Measurements from ENCODE around the gene SIRPA.

SIRPA gene

DNA sequence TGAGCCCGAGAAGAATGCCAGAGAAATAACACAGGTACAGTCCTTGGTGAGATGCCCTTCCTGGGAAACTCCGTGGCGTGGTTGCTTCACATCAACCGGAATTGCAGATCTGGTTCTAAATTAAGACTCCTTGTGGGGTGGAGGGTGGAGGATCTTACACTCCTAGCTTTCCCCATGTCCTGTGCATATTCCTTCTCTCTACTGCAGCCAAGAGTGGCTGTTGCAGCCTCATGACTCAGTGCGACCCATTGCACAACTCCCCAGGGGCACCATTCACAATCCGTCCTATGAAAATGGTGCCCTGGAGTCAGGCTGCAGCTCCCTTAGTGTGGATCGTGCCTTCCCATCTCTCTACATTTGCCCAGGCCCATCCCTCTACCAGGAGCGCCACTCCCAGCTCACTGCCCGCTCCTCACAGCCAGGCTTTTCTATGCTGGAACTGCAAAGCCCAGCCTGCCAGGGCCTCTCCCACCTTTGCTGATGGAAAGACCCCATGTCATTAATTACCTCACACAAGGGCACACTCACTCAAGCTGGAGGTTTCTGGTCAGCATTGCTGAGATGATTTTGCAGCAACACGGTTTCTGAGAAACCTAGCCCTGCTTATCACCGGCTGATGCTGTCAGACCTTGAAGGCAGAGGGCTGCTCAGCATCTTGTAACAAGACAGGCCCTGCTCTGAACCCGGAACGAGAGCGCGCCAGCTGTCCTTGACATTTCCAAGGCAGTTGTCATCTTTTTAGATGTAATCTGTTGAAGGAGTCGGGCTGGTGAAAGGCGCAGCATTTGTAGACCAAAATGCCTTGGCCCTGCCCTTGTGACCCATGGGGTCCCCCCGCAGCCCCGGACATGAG is 39.7 kb downstream of the SIRPA start:
- no peak for DNase-seq

DNA sequence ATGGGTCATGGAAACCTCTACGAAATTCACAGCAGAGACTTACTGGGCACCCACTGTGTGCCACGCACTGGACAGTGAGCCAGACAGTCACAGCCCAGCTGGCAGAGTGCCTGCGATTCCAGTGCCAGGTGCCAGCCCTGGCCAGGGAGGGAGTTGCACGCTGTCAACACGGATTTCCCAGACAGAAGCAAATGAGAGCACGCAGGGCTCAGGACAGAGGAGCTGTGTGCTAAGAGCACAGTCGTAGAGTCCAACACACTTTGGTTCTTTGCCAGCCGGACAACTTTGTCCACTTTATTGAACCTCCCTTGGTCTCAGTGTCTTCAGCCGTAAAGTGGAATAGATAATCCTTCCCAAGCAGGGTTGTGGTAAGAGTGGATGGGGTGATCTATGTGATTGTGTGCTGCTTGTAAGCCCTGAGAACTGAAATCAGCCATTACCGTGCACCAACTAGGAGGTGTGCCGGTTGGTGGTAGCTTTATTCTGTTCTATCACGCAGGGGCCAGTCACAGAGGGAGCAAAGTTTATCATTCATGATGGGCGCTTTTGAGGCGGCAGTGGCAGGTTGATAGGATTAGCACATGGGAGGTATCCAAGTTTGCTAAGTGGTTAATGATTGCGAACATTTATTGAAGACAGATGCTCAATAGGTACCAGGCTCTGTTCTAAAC is 40.6 kb downstream of the SIRPA start:
- DNase-seq: no peak

GRCh38 chr20:1937316-1937976 is 42.2 kb downstream of the SIRPA start:
- DNase-seq: no peak

- no peak for DNase-seq
Observed at GRCh38 chr20:1938464-1939269, 43.5 kb downstream of the SIRPA start.

DNA sequence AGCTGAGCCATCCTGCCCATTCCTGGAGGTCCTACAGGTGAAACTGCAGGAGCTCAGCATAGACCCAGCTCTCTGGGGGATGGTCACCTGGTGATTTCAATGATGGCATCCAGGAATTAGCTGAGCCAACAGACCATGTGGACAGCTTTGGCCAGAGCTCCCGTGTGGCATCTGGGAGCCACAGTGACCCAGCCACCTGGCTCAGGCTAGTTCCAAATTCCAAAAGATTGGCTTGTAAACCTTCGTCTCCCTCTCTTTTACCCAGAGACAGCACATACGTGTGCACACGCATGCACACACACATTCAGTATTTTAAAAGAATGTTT is 44.0 kb downstream of the SIRPA start:
- no peak for DNase-seq

- no peak for DNase-seq
Observed at GRCh38 chr20:1940581-1940980, 45.4 kb downstream of the SIRPA start.

- DNase-seq: no peak
Observed at GRCh38 chr20:1941226-1941625, 46.0 kb downstream of the SIRPA start.

DNA sequence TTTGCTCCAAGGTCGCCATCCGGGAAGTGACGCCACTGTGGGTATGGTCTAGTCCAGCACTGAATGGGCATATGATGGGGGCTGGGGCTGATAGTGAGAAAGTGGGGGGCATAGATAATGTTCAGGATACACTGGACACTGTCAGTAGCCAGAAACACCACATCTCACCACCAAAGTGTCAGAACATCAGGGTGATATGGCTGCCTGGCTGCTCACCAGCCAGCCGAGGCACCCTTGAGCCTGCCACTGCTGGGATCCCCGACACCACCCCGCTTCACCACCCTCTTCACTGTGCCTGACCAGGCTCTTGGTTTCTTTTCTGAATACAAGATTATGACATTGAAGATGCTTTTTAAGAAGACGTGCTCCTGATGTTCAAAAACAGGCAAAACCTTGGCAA is 46.9 kb downstream of the SIRPA start:
- DNase-seq: no peak

GRCh38 chr20:1942486-1943274 is 47.5 kb downstream of the SIRPA start:
- DNase-seq: no peak

GRCh38 chr20:1943275-1944002 is 48.2 kb downstream of the SIRPA start:
- no peak for DNase-seq

- no peak for DNase-seq
Observed at GRCh38 chr20:1944345-1945091, 49.3 kb downstream of the SIRPA start.

DNA sequence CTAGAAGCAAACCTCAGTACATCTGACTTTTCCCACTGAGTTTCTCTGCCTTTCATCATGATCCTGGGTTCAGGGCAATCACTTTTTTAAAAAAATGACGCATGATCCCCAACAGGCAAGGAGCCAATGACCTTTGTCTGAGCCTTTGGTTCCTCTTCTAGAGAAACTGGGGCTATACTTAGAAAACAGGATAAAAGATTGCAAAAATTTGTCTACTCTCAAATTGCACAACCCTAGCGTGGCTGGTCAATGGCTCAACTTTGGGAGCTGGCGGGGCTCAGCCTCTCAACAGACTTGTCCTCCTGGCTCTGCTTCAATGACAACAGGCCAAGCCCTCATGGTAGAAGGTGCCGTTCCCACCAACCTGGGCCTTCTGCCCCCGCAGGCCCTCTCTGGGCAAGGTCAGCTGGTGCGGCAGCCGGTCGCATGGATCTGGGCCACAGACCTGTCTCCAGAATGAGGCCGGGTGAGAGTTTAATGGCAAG is 50.0 kb downstream of the SIRPA start:
- DNase-seq: no peak

GRCh38 chr20:1945660-1946059 is 50.5 kb downstream of the SIRPA start:
- no peak for DNase-seq

DNA sequence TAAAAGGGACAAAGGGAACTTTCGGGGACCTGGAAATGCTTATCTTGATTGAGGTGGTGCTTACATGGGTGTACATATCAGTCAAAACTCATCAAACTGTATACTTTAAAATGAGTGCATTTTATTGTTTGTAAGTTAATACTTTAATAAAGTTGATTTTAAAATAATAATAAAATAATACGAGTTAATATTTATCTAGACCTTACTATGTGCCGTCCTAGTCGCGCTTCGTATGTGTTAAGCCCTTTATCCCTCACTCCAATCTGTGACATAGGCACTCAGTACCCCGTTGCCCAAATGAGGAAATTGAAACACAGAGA is 51.2 kb downstream of the SIRPA start:
- no peak for DNase-seq

GRCh38 chr20:1946762-1947534 is 51.7 kb downstream of the SIRPA start:
- no peak for DNase-seq

- no peak for DNase-seq
Observed at GRCh38 chr20:1947535-1947846, 52.3 kb downstream of the SIRPA start.

- no peak for DNase-seq
Observed at GRCh38 chr20:1949347-1950100, 54.3 kb downstream of the SIRPA start.

- no peak for DNase-seq
Observed at GRCh38 chr20:1950836-1951235, 55.6 kb downstream of the SIRPA start.

- no peak for DNase-seq
Observed at GRCh38 chr20:1951436-1952115, 56.4 kb downstream of the SIRPA start.

Data from NCI-H1092 (cell line).